ENCODE data around the gene CCL20. TPM values are rescaled to one million over a fixed set of nuclear protein-coding genes. Genes with fewer than 3 reads are reported as not detected.

CCL20 gene
- total and polyA plus RNA-seq, 10 donors = 0.28 to 0.74 (median 0.46) TPM; not detected in 7

DNA sequence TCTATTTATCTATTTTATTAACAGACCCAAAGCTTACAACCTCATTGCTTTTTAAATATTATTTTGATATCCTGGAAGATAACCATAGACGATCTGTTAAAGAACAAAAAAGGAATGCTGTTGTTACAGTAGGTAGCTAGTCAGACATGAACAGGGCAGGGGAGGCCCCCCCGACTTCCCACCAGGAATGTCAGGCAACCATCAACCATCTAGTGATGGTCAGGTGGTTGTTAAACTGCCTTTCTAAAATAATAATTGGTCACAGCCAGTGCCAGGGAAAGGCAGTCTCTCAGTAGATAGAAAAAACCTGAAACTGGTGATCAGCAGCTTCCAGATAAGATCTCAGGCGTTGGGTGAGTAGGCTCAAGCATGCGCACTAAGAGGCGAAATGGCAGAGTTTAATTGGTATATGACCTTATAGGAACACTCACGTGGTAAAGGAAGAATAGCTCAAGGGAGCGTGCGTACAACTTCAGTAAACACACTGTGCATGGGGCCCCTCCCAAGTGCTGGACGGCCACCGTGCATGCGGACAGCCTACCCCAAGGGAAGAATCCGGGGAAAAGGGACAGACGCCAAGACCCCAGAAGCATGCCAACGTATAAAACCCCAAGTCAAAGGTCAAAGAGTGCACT, 32.5 kb upstream of the CCL20 start:
- intact Hi-C loops (cut with DNase I; ENCODE audit: low total_unique reads) = no loop called here
- peaks cover 0 to 20% (median 6%) of the 10 kb centered on the region in 6 donors for H3K4me1 ChIP-seq
- H3K4me3 ChIP-seq = no peak overlapping the region
- no peaks in the 10 kb centered on the region for H3K36me3 ChIP-seq
- no peak for TF ChIP-seq POLR2A (IDR thresholded peaks at IDR 0.05)
- no peak for TF ChIP-seq CTCF (IDR thresholded peaks at IDR 0.05 in 8 of 11, conservative IDR thresholded peaks at IDR 0.05 in 3 of 11)
- 70 to 77% (median 75%) methylated on average over 14 of the region's 14 CpGs for WGBS, 5 donors
- DNase-seq = no peak
- no peaks in the 10 kb centered on the region for H3K9me3 ChIP-seq
- no peak overlapping the region for H3K27ac ChIP-seq
- no peaks in the 10 kb centered on the region for H3K27me3 ChIP-seq (replicated peaks in 1 of 7)

DNA sequence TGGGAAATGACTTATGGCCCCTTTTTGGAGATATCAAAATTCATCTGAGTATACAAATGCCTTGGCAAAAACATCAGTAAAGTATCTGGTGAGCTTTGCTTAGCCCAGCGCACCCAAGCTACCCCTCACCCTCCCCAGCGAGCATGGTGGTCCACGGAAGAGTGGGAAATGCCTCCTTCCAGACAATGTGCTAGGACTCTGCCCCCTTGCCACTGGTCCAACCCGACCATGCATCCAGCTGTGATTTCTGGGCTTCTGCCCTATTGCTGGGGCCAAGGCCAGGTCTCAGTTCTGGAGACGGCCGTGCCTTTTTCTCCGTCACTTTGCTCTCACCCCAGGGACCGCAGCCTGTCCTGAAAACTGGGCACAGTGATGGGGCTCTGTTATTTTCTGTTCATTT, 31.8 kb upstream of the CCL20 start:
- DNase-seq = no peak

DNA sequence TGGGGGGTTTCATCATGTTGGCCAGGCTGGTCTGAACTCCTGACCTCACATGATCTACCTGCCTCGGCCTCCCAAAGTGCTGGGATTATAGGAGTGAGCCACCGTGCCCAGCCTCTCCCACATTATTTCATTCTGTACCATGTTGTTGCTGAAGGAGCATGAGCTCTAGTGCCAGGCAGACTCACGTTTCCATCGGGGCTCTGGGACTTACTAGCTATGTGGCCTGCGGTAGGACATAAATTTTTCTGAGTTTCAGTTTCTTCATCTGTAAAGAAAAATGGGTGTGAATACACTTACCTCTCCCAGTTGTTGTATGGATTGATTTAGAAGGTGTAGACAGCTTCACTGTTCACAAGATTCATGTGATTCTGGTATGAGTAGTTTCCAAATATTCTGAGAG, 30.8 kb upstream of the CCL20 start:
- Histone ChIP-seq H3K4me1 (peaks cover 0 to 20% (median 6%) of the 10 kb centered on the region in 6 donors), H3K9me3 (no peaks in the 10 kb centered on the region), H3K36me3 (no peaks in the 10 kb centered on the region), H3K27ac (peak overlapping the region in 6 of 8 donors; percentile 39 to 79 (median 68)), H3K4me3 (peak overlapping the region in 2 of 8 donors; percentile 20 to 54), H3K27me3 (replicated peaks in 1 of 7) (no peaks in the 10 kb centered on the region)
- WGBS, 5 donors = 78 to 96% (median 84%) methylated on average over 5 of the region's 5 CpGs
- no peak for DNase-seq
- intact Hi-C loops (cut with DNase I; ENCODE audit: low total_unique reads) = no loop called here
- no peak for TF ChIP-seq POLR2AphosphoS5 (IDR thresholded peaks at IDR 0.05)
- TF ChIP-seq CTCF (IDR thresholded peaks at IDR 0.05 in 8 of 11, conservative IDR thresholded peaks at IDR 0.05 in 3 of 11) = no peak
- TF ChIP-seq POLR2A (IDR thresholded peaks at IDR 0.05) = no peak

More for the DNA sequence above, 31.8 kb upstream of the CCL20 start:
- Histone ChIP-seq H3K27ac (no peak overlapping the region), H3K9me3 (no peaks in the 10 kb centered on the region), H3K36me3 (no peaks in the 10 kb centered on the region), H3K27me3 (replicated peaks in 1 of 7) (no peaks in the 10 kb centered on the region), H3K4me1 (peaks cover 0 to 20% (median 6%) of the 10 kb centered on the region in 6 donors), H3K4me3 (no peak overlapping the region)
- 82 to 91% (median 85%) methylated on average over 8 of the region's 8 CpGs for WGBS, 5 donors
- intact Hi-C loops (cut with DNase I; ENCODE audit: low total_unique reads) = no loop called here
- TF ChIP-seq POLR2AphosphoS5 (IDR thresholded peaks at IDR 0.05) = no peak

DNA sequence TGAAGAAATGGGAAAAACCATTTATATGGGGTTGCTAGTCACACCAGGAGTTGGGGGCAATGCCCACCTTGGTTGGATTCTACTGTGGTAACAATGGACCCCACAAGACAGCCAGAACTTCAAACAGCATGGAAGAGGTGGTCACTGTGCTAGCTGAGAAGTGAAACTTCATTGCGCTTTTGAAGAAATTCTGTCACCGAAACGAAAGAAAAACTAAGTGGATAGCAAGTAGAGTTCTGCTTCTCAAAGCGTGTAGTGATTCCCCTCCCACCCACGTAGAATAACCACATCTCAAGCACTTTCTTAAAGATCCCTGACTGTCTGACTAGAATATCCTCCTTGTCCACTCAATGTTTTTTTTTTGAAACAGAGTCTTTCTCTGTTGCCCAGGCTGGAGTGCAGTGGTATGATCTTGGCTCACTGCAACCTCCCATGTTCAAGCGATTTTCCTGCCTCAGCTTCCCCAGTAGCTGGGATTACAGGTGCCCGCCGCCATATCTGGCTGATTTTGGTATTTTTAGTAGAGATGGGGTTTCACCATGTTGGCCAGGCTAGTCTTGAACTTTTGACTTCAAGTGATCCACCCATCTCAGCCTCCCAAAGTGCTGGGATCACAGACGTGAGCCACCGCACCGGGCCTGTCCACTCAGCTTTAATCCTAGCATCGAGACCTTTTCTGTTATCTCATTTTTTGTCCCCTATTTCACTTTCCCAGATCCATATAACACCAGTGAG, 30.1 kb upstream of the CCL20 start:
- no peak for DNase-seq
- Histone ChIP-seq H3K4me3 (peak overlapping the region in 5 of 8 donors; percentile 12 to 54 (median 19)), H3K9me3 (no peaks in the 10 kb centered on the region), H3K4me1 (peaks cover 0 to 20% (median 6%) of the 10 kb centered on the region in 6 donors), H3K27ac (peak overlapping the region in 7 of 8 donors; percentile 39 to 79 (median 62)), H3K27me3 (replicated peaks in 1 of 7) (no peaks in the 10 kb centered on the region), H3K36me3 (no peaks in the 10 kb centered on the region)
- no peak for TF ChIP-seq CTCF (IDR thresholded peaks at IDR 0.05 in 8 of 11, conservative IDR thresholded peaks at IDR 0.05 in 3 of 11)
- TF ChIP-seq POLR2A (IDR thresholded peaks at IDR 0.05) = no peak
- no peak for TF ChIP-seq POLR2AphosphoS5 (IDR thresholded peaks at IDR 0.05)
- intact Hi-C loops (cut with DNase I; ENCODE audit: low total_unique reads) = no loop called here
- 61 to 80% (median 67%) methylated on average over 12 of the region's 12 CpGs for WGBS, 5 donors
